GM23338 (cell line): Measurements from ENCODE around the gene RRBP1. TPM values are rescaled to one million over a fixed set of nuclear protein-coding genes. Genes with fewer than 3 reads are reported as not detected.

ENCODE experiments used
- ATAC-seq: fragments of 200-7000 bp; cut with Tn5 transposase; 3 replicates; pipeline ENCODE4 v1.9.1; 2020
- DNase-seq: peaks from one replicate; pipeline ENCODE4 v3.0.0-alpha.2; 2015; ENCODE audit warnings: low spot score
- H2AFZ ChIP-seq: fragments of 200-600 bp; sonication (generic); 2 replicates; pipeline ENCODE4 v1.8.0; 2016; ENCODE audit warnings: antibody characterized with exemption, mild to moderate bottlenecking, moderate library complexity
- H3F3A ChIP-seq: fragments of 200-600 bp; sonication (generic); replicated peaks from 2 replicates; pipeline ENCODE4 v1.8.0; 2017; ENCODE audit warnings: antibody characterized with exemption, mixed run types, low read depth
- H3K27ac ChIP-seq: fragments of 200-600 bp; sonication (generic); 2 replicates; pipeline ENCODE4 v1.6.1; 2016; ENCODE audit warnings: low read depth
- H3K27me3 ChIP-seq: fragments of 200-600 bp; sonication (generic); 2 replicates; pipeline ENCODE4 v1.8.0; 2016; ENCODE audit warnings: mild to moderate bottlenecking, mixed run types, moderate library complexity; ENCODE audit not compliant: insufficient read depth
- H3K36me3 ChIP-seq: fragments of 200-600 bp; sonication (generic); 2 replicates; pipeline ENCODE4 v1.8.0; 2016; ENCODE audit warnings: mild to moderate bottlenecking; ENCODE audit not compliant: insufficient read depth
- H3K4me1 ChIP-seq: fragments of 200-600 bp; sonication (generic); 2 replicates; pipeline ENCODE4 v1.8.0; 2016; ENCODE audit warnings: mild to moderate bottlenecking, moderate library complexity; ENCODE audit not compliant: insufficient read depth
- H3K4me2 ChIP-seq: fragments of 200-600 bp; sonication (generic); 2 replicates; pipeline ENCODE4 v1.7.1; 2017; ENCODE audit warnings: mixed run types
- H3K4me3 ChIP-seq: fragments of 200-600 bp; sonication (generic); 2 replicates; pipeline ENCODE4 v1.6.1; 2016; ENCODE audit warnings: mixed run types
- H3K79me2 ChIP-seq: fragments of 200-600 bp; sonication (generic); replicated peaks from 2 replicates; pipeline ENCODE4 v1.8.0; 2017; ENCODE audit warnings: mild to moderate bottlenecking; ENCODE audit not compliant: insufficient read depth
- H3K9me2 ChIP-seq: fragments of 200-600 bp; sonication (generic); 2 replicates; pipeline ENCODE4 v1.8.0; 2017; ENCODE audit not compliant: insufficient read depth
- H4K20me1 ChIP-seq: fragments of 200-600 bp; sonication (generic); replicated peaks from 2 replicates; pipeline ENCODE4 v1.8.0; 2017; ENCODE audit warnings: mild to moderate bottlenecking; ENCODE audit not compliant: insufficient read depth
- H3K27ac Mint-ChIP-seq: 2 replicates; pipeline ENCODE4 v1.8.0; 2020; ENCODE audit warnings: inconsistent platforms, mild to moderate bottlenecking, moderate library complexity, mixed read lengths
- H3K27me3 Mint-ChIP-seq: 3 replicates; pipeline ENCODE4 v1.8.0; 2022; ENCODE audit warnings: low read depth, mild to moderate bottlenecking, moderate library complexity, mixed read lengths, inconsistent platforms; ENCODE audit not compliant: insufficient read depth, poor library complexity
- H3K36me3 Mint-ChIP-seq: 3 replicates; pipeline ENCODE4 v1.8.0; 2021; ENCODE audit warnings: low read depth, mild to moderate bottlenecking, inconsistent platforms, moderate library complexity, mixed read lengths
- H3K4me1 Mint-ChIP-seq: 3 replicates; pipeline ENCODE4 v1.8.0; 2020; ENCODE audit warnings: mild to moderate bottlenecking, inconsistent platforms, mixed read lengths
- H3K4me3 Mint-ChIP-seq: 3 replicates; pipeline ENCODE4 v1.8.0; 2021; ENCODE audit warnings: moderate library complexity, mild to moderate bottlenecking, inconsistent platforms, mixed read lengths
- H3K9me3 Mint-ChIP-seq: 3 replicates; pipeline ENCODE4 v1.8.0; 2020; ENCODE audit warnings: moderate library complexity, mild to moderate bottlenecking, inconsistent platforms, mixed read lengths
- EZH2 ChIP-seq: fragments of 200-600 bp; sonication (generic); IDR thresholded peaks from one replicate; pipeline ENCODE4 v1.8.0; 2017; ENCODE audit warnings: antibody characterized with exemption, mild to moderate bottlenecking, low read depth; ENCODE audit not compliant: unreplicated experiment
- NANOG ChIP-seq: IDR thresholded peaks from 2 replicates; pipeline ENCODE4 v1.6.1; 2016; ENCODE audit warnings: antibody characterized with exemption, borderline replicate concordance
- STAT1 ChIP-seq: IDR thresholded peaks from one replicate; pipeline ENCODE4 v1.6.1; 2016; ENCODE audit warnings: antibody characterized with exemption; ENCODE audit not compliant: unreplicated experiment
- ZNF331 ChIP-seq: fragments of 250-450 bp; sonication (Bioruptor Pico); IDR thresholded peaks from 2 replicates; pipeline ENCODE4 v1.5.0; 2020; ENCODE audit warnings: low read depth, mild to moderate bottlenecking, moderate library complexity
- polyA plus RNA-seq: library from polyadenylated mRNA; unstranded; fragments of >200 nt; fragmentation: Nextera tagmentation; extraction: Ambion mirVana; gene quantifications from 2 replicates; pipeline ENCODE4 v1.2.1, GENCODE V29; 2016
- total RNA-seq: library from RNA; depleted of rRNA; stranded (reverse); fragments of >200 nt; shearing (Covaris generic); gene quantifications from 2 replicates; pipeline ENCODE4 v1.2.3, GENCODE V29; 2014
- TF ChIP-seq, protein P1 (sequence below): IDR thresholded peaks from 2 replicates; pipeline ENCODE4 v1.6.1; 2016; ENCODE audit warnings: antibody characterized with exemption
- TF ChIP-seq, protein P2 (sequence below): fragments of 250-450 bp; sonication (Bioruptor Pico); IDR thresholded peaks from 2 replicates; pipeline ENCODE4 v1.5.0; 2020; ENCODE audit warnings: mild to moderate bottlenecking, moderate library complexity
- TF ChIP-seq, protein P3 (sequence below): IDR thresholded peaks from one replicate; pipeline ENCODE4 v1.6.1; 2018; ENCODE audit warnings: antibody characterized with exemption; ENCODE audit not compliant: unreplicated experiment

Gene RRBP1
- total and polyA plus RNA-seq, 2 experiments from 2014 or later, result 105 to 113 TPM

DNA sequence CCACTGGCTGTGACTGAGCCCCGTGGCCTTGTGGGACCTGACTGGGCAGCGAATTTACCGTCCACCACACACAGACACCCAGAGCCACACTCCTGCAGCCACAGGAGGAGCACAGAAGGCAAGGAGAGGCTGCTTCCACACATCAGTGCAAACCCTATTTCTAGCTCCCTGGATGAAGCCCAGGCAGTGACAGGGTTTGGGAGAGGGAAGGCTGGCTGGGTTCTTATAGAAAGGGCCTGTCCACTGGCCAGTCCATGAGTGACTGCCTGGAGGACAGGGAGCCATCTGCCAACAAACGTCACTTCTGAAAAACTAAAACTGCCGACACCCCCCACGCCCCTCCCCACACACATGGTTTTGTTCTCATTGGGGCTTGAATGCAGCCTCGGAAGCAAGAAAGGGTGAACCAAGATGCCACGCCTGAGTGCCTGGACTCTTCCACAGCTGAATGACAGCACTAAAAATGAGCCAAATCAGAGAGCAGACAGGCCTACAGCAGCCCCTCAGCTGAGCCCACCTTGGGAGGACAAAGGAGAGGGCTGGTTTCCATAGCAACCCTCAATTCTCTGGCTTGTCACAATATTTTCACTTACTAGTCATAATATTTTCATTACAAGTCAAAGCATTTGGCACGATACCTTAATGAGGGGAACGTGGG, 38.4 kb downstream of the RRBP1 start:
- Histone ChIP-seq H4K20me1 (peaks cover 6% of the 10 kb centered on the region), H2AFZ (no peak overlapping the region), H3K4me2 (no peak overlapping the region), H3K4me3 (no peak overlapping the region), H3K9me2 (no peaks in the 10 kb centered on the region), H3K27me3 (no peaks in the 10 kb centered on the region), H3F3A (no peaks in the 10 kb centered on the region), H3K36me3 (no peaks in the 10 kb centered on the region), H3K4me1 (peaks cover 5% of the 10 kb centered on the region), H3K27ac (peak overlapping the region; percentile 26; the same call in 1 of the 2 replicates), H3K79me2 (peaks cover 68% of the 10 kb centered on the region)
- no peak overlapping the region for H3K4me3 Mint-ChIP-seq
- no peaks in the 10 kb centered on the region for H3K9me3 Mint-ChIP-seq
- H3K27ac Mint-ChIP-seq, result peak overlapping the region; percentile 76
- TF ChIP-seq ZNF331 (CRISPR knock-in tag) (no peak), NANOG (no peak), STAT1 (no peak), EZH2 (no peak)
- TF ChIP-seq, protein P1, sequence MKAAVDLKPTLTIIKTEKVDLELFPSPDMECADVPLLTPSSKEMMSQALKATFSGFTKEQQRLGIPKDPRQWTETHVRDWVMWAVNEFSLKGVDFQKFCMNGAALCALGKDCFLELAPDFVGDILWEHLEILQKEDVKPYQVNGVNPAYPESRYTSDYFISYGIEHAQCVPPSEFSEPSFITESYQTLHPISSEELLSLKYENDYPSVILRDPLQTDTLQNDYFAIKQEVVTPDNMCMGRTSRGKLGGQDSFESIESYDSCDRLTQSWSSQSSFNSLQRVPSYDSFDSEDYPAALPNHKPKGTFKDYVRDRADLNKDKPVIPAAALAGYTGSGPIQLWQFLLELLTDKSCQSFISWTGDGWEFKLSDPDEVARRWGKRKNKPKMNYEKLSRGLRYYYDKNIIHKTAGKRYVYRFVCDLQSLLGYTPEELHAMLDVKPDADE, result no peak
- TF ChIP-seq, protein P2, sequence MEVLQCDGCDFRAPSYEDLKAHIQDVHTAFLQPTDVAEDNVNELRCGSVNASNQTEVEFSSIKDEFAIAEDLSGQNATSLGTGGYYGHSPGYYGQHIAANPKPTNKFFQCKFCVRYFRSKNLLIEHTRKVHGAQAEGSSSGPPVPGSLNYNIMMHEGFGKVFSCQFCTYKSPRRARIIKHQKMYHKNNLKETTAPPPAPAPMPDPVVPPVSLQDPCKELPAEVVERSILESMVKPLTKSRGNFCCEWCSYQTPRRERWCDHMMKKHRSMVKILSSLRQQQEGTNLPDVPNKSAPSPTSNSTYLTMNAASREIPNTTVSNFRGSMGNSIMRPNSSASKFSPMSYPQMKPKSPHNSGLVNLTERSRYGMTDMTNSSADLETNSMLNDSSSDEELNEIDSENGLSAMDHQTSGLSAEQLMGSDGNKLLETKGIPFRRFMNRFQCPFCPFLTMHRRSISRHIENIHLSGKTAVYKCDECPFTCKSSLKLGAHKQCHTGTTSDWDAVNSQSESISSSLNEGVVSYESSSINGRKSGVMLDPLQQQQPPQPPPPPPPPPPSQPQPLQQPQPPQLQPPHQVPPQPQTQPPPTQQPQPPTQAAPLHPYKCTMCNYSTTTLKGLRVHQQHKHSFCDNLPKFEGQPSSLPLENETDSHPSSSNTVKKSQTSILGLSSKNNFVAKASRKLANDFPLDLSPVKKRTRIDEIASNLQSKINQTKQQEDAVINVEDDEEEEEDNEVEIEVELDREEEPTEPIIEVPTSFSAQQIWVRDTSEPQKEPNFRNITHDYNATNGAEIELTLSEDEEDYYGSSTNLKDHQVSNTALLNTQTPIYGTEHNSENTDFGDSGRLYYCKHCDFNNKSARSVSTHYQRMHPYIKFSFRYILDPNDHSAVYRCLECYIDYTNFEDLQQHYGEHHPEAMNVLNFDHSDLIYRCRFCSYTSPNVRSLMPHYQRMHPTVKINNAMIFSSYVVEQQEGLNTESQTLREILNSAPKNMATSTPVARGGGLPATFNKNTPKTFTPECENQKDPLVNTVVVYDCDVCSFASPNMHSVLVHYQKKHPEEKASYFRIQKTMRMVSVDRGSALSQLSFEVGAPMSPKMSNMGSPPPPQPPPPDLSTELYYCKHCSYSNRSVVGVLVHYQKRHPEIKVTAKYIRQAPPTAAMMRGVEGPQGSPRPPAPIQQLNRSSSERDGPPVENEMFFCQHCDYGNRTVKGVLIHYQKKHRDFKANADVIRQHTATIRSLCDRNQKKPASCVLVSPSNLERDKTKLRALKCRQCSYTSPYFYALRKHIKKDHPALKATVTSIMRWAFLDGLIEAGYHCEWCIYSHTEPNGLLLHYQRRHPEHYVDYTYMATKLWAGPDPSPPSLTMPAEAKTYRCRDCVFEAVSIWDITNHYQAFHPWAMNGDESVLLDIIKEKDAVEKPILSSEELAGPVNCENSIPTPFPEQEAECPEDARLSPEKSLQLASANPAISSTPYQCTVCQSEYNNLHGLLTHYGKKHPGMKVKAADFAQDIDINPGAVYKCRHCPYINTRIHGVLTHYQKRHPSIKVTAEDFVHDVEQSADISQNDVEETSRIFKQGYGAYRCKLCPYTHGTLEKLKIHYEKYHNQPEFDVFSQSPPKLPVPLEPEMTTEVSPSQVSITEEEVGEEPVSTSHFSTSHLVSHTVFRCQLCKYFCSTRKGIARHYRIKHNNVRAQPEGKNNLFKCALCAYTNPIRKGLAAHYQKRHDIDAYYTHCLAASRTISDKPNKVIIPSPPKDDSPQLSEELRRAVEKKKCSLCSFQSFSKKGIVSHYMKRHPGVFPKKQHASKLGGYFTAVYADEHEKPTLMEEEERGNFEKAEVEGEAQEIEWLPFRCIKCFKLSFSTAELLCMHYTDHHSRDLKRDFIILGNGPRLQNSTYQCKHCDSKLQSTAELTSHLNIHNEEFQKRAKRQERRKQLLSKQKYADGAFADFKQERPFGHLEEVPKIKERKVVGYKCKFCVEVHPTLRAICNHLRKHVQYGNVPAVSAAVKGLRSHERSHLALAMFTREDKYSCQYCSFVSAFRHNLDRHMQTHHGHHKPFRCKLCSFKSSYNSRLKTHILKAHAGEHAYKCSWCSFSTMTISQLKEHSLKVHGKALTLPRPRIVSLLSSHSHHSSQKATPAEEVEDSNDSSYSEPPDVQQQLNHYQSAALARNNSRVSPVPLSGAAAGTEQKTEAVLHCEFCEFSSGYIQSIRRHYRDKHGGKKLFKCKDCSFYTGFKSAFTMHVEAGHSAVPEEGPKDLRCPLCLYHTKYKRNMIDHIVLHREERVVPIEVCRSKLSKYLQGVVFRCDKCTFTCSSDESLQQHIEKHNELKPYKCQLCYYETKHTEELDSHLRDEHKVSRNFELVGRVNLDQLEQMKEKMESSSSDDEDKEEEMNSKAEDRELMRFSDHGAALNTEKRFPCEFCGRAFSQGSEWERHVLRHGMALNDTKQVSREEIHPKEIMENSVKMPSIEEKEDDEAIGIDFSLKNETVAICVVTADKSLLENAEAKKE (CRISPR knock-in tag), result no peak
- TF ChIP-seq, protein P3, sequence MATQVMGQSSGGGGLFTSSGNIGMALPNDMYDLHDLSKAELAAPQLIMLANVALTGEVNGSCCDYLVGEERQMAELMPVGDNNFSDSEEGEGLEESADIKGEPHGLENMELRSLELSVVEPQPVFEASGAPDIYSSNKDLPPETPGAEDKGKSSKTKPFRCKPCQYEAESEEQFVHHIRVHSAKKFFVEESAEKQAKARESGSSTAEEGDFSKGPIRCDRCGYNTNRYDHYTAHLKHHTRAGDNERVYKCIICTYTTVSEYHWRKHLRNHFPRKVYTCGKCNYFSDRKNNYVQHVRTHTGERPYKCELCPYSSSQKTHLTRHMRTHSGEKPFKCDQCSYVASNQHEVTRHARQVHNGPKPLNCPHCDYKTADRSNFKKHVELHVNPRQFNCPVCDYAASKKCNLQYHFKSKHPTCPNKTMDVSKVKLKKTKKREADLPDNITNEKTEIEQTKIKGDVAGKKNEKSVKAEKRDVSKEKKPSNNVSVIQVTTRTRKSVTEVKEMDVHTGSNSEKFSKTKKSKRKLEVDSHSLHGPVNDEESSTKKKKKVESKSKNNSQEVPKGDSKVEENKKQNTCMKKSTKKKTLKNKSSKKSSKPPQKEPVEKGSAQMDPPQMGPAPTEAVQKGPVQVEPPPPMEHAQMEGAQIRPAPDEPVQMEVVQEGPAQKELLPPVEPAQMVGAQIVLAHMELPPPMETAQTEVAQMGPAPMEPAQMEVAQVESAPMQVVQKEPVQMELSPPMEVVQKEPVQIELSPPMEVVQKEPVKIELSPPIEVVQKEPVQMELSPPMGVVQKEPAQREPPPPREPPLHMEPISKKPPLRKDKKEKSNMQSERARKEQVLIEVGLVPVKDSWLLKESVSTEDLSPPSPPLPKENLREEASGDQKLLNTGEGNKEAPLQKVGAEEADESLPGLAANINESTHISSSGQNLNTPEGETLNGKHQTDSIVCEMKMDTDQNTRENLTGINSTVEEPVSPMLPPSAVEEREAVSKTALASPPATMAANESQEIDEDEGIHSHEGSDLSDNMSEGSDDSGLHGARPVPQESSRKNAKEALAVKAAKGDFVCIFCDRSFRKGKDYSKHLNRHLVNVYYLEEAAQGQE, result no peak
- peaks cover 15% of the 10 kb centered on the region for H3K36me3 Mint-ChIP-seq
- no peak for DNase-seq
- no peak for ATAC-seq
- H3K4me1 Mint-ChIP-seq, result peaks cover 20% of the 10 kb centered on the region
- H3K27me3 Mint-ChIP-seq, result peaks cover 15% of the 10 kb centered on the region
